GM12865 (cell line): ENCODE measurements around the gene MAN1B1.

Experiments used
- DNase-seq: peaks from one replicate; pipeline ENCODE4 v3.0.0; 2010; ENCODE audit warnings: low read depth
- H3K4me3 ChIP-seq: 2 replicates; pipeline ENCODE4 v1.5.1; 2011; ENCODE audit warnings: mild to moderate bottlenecking, low read depth, low read length, control low read depth
- TF ChIP-seq, protein P1 (sequence below): IDR thresholded peaks from 2 replicates; pipeline ENCODE4 v1.5.1; 2011; ENCODE audit warnings: low read length, control low read depth, low read depth, inconsistent platforms; ENCODE audit not compliant: insufficient read depth; ENCODE audit errors: missing control alignments

Gene MAN1B1

GRCh38 chr9:137106662-137107250 lies 20.0 kb downstream of the MAN1B1 start:
- no peak for DNase-seq
- TF ChIP-seq, protein P1, sequence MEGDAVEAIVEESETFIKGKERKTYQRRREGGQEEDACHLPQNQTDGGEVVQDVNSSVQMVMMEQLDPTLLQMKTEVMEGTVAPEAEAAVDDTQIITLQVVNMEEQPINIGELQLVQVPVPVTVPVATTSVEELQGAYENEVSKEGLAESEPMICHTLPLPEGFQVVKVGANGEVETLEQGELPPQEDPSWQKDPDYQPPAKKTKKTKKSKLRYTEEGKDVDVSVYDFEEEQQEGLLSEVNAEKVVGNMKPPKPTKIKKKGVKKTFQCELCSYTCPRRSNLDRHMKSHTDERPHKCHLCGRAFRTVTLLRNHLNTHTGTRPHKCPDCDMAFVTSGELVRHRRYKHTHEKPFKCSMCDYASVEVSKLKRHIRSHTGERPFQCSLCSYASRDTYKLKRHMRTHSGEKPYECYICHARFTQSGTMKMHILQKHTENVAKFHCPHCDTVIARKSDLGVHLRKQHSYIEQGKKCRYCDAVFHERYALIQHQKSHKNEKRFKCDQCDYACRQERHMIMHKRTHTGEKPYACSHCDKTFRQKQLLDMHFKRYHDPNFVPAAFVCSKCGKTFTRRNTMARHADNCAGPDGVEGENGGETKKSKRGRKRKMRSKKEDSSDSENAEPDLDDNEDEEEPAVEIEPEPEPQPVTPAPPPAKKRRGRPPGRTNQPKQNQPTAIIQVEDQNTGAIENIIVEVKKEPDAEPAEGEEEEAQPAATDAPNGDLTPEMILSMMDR, result no peak
- H3K4me3 ChIP-seq, result no peak overlapping the region

DNA sequence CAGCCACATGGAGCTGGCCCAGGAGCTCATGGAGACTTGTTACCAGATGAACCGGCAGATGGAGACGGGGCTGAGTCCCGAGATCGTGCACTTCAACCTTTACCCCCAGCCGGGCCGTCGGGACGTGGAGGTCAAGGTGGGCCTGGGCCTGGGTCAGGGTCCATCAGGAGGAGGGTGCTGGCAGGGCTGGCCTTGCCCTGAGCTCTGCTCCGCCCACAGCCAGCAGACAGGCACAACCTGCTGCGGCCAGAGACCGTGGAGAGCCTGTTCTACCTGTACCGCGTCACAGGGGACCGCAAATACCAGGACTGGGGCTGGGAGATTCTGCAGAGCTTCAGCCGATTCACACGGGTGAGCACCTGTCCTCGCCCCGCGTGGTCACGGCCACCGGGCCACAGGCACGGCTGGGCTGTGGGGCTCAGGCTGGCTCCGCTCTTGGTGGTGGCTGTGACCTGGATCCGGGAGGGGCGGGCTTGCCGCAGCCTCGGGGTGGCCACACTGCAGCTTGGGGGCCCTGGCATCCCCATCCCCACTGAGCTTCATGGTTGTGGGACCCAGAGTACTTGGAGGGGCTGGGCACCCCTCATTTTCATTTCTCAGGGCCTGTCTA lies 20.6 kb downstream of the MAN1B1 start:
- TF ChIP-seq, protein P1, result no peak
- no peak overlapping the region for H3K4me3 ChIP-seq
- DNase-seq, result no peak

GRCh38 chr9:137107982-137108381 lies 21.2 kb downstream of the MAN1B1 start:
- no peak overlapping the region for H3K4me3 ChIP-seq
- TF ChIP-seq, protein P1, result no peak
- no peak for DNase-seq

DNA sequence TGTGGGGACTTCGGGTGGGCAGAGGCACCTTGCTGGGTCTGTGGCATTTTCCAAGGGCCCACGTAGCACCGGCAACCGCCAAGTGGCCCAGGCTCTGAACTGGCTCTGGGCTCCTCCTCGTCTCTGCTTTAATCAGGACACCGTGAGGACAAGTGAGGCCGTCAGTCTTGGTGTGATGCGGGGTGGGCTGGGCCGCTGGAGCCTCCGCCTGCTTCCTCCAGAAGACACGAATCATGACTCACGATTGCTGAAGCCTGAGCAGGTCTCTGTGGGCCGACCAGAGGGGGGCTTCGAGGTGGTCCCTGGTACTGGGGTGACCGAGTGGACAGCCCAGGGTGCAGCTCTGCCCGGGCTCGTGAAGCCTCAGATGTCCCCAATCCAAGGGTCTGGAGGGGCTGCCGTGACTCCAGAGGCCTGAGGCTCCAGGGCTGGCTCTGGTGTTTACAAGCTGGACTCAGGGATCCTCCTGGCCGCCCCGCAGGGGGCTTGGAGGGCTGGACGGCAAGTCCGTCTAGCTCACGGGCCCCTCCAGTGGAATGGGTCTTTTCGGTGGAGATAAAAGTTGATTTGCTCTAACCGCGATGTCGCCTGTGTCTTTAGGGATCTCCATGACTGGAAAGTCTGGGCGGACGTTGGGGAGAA lies 21.9 kb downstream of the MAN1B1 start:
- no peak for DNase-seq
- TF ChIP-seq, protein P1, result no peak
- no peak overlapping the region for H3K4me3 ChIP-seq

GRCh38 chr9:137109250-137110146 lies 22.7 kb downstream of the MAN1B1 start:
- TF ChIP-seq, protein P1, result no peak
- H3K4me3 ChIP-seq, result no peak overlapping the region
- DNase-seq, result no peak

DNA sequence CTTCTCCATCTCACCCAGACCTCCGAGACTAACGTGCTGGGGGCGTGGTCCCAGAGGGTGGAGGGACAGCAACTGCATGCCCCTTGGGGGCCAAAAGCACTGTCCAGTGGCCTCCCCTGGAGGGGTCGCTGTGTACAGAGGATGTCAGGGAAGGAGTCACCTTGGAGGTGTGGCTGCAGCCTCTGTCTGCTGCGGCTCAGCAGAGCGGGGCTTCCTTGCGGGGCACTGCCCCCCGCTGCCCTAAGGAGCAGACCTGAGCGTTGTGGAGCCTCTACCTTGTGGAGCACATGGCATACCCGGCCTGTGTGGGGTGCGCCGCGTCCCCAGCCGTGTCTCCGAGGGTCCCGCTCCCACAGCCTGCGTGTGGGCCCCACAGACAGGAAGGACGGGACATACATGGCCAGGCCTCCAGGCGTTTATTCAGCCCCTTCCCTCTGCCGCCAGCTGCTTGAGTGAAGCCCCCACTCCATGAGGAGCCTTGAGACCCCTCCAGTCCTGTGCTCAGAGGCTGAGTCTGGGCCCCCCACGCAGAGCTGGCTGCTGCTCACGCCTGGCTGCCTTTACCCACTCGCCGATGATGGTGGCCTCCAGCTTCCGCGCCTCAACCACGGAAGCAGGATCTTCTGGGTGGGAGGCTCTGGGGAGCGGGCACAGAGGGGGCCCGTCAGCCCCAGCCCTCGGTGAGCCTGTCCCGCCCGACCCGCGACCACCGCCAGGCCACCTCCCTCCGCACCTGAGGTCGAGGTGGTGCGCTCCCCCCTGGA lies 23.5 kb downstream of the MAN1B1 start:
- TF ChIP-seq, protein P1, result no peak

More for the DNA sequence above, 23.5 kb downstream of the MAN1B1 start:
- no peak for DNase-seq
- no peak overlapping the region for H3K4me3 ChIP-seq
